IMR-90 (cell line): ENCODE data around the gene GSTT2B. TPM values are rescaled to one million over a fixed set of nuclear protein-coding genes. Genes with fewer than 3 reads are reported as not detected.

Experiments
- ATAC-seq: fragments of 200-7000 bp; cut with Tn5 transposase; 2 replicates; pipeline ENCODE4 v1.9.1; 2020; ENCODE audit warnings: low read depth, mild to moderate bottlenecking, moderate library complexity
- BruUV-seq: library from RNA; stranded (reverse); fragments of 400-500 nt; replicated peaks from 2 replicates; lab custom pipeline; 2021; lab: Mats Ljungman, UMichigan
- CTCF ChIA-PET: fragments of 300-600 bp; formaldehyde crosslinking; extraction: SDS; loops from one replicate; lab custom pipeline; 2021; ENCODE audit warnings: antibody characterized with exemption; lab: Yijun Ruan, JAX
- POLR2A ChIA-PET: fragments of 300-600 bp; sonication (Branson Sonifier 250); formaldehyde crosslinking; loops from one replicate; lab custom pipeline; 2022; ENCODE audit warnings: antibody characterized with exemption; ENCODE audit not compliant: unreplicated experiment; lab: Charles Lee
- DNase-seq: peaks from one replicate; pipeline ENCODE4 v3.0.0; 2013
- H2AFZ ChIP-seq: replicated peaks from 2 replicates; pipeline ENCODE3; 2013; ENCODE audit warnings: low read length, mild to moderate bottlenecking; ENCODE audit not compliant: poor library complexity
- H2AK5ac ChIP-seq: 2 replicates; pipeline ENCODE4 v1.6.1; 2013; ENCODE audit warnings: low read depth, low read length, inconsistent platforms
- H2AK9ac ChIP-seq: replicated peaks from 2 replicates; pipeline ENCODE3; 2013; ENCODE audit warnings: mild to moderate bottlenecking, low read depth, low read length, moderate library complexity; ENCODE audit not compliant: poor library complexity
- H2BK120ac ChIP-seq: 2 replicates; pipeline ENCODE4 v1.6.1; 2013; ENCODE audit warnings: low read depth, low read length, inconsistent platforms
- H2BK15ac ChIP-seq: 3 replicates; pipeline ENCODE4 v1.6.1; 2013; ENCODE audit warnings: low read depth, low read length, inconsistent platforms
- H2BK20ac ChIP-seq: 2 replicates; pipeline ENCODE4 v1.6.1; 2013; ENCODE audit warnings: low read depth, mild to moderate bottlenecking, inconsistent platforms, low read length, moderate library complexity
- H2BK5ac ChIP-seq: 2 replicates; pipeline ENCODE4 v1.6.1; 2013; ENCODE audit warnings: mild to moderate bottlenecking, low read depth, low read length, inconsistent platforms; ENCODE audit not compliant: poor library complexity, severe bottlenecking
- H3K14ac ChIP-seq: replicated peaks from 2 replicates; pipeline ENCODE4 v1.6.1; 2013; ENCODE audit warnings: low read depth, low read length, inconsistent platforms
- H3K18ac ChIP-seq: 2 replicates; pipeline ENCODE4 v1.6.1; 2013; ENCODE audit warnings: low read depth, low read length, control low read depth
- H3K23ac ChIP-seq: 2 replicates; pipeline ENCODE4 v1.6.1; 2013; ENCODE audit warnings: low read depth, low read length, inconsistent platforms
- H3K27ac ChIP-seq: 2 replicates; pipeline ENCODE4 v1.5.1; 2013; ENCODE audit warnings: mild to moderate bottlenecking, control low read depth, low read length; ENCODE audit not compliant: insufficient read depth
- H3K27me3 ChIP-seq: 2 replicates; pipeline ENCODE4 v1.6.1; 2013; ENCODE audit warnings: low read length; ENCODE audit not compliant: control insufficient read depth, insufficient read depth
- H3K36me3 ChIP-seq: 2 replicates; pipeline ENCODE4 v1.6.1; 2013; ENCODE audit warnings: low read length, mixed read lengths; ENCODE audit not compliant: control insufficient read depth, insufficient read depth
- H3K4ac ChIP-seq: 2 replicates; pipeline ENCODE4 v1.6.1; 2013; ENCODE audit warnings: low read depth, low read length, inconsistent platforms
- H3K4me1 ChIP-seq: 2 replicates; pipeline ENCODE4 v1.6.1; 2013; ENCODE audit warnings: low read length, mixed read lengths; ENCODE audit not compliant: control insufficient read depth, insufficient read depth
- H3K4me2 ChIP-seq: 2 replicates; pipeline ENCODE4 v1.6.1; 2013; ENCODE audit warnings: low read depth, mild to moderate bottlenecking, control low read depth, low read length, moderate library complexity
- H3K4me3 ChIP-seq: 2 replicates; pipeline ENCODE4 v1.5.1; 2013; ENCODE audit warnings: low read depth, mild to moderate bottlenecking, control low read depth, low read length, moderate library complexity; ENCODE audit not compliant: insufficient read depth
- H3K56ac ChIP-seq: 2 replicates; pipeline ENCODE4 v1.6.1; 2013; ENCODE audit warnings: low read length, inconsistent platforms; ENCODE audit not compliant: insufficient read depth; ENCODE audit errors: extremely low read depth
- H3K79me1 ChIP-seq, 2 experiments: 2 replicates each; pipeline ENCODE4 v1.6.1; 2013; ENCODE audit warnings: low read length in 2 of 2, inconsistent platforms in 1 of 2, low read depth in 1 of 2
- H3K9ac ChIP-seq: 2 replicates; pipeline ENCODE4 v1.6.1; 2013; ENCODE audit warnings: low read depth, low read length, control low read depth
- H3K9me1 ChIP-seq: 2 replicates; pipeline ENCODE4 v1.6.1; 2013; ENCODE audit warnings: low read length, inconsistent platforms; ENCODE audit not compliant: insufficient read depth
- H3K9me3 ChIP-seq: 2 replicates; pipeline ENCODE4 v1.6.1; 2013; ENCODE audit warnings: low read length; ENCODE audit not compliant: control insufficient read depth, insufficient read depth
- H4K20me1 ChIP-seq: 2 replicates; pipeline ENCODE4 v1.6.1; 2013; ENCODE audit warnings: low read length, inconsistent platforms; ENCODE audit not compliant: insufficient read depth
- H4K5ac ChIP-seq: 2 replicates; pipeline ENCODE4 v1.6.1; 2013; ENCODE audit warnings: mild to moderate bottlenecking, low read depth, low read length, control low read depth
- H4K8ac ChIP-seq, 2 experiments: 2 replicates each; pipeline ENCODE4 v1.6.1; 2013; ENCODE audit warnings: low read depth in 2 of 2, low read length in 2 of 2, control low read depth in 1 of 2, inconsistent platforms in 1 of 2
- H4K91ac ChIP-seq: 2 replicates; pipeline ENCODE4 v1.6.1; 2013; ENCODE audit warnings: low read depth, low read length, inconsistent platforms; ENCODE audit not compliant: insufficient read depth
- BHLHE40 ChIP-seq: fragments of 150-350 bp; IDR thresholded peaks from 2 replicates; pipeline ENCODE4 v1.6.1; 2016; ENCODE audit warnings: mild to moderate bottlenecking, low read depth, low read length
- CEBPB ChIP-seq: IDR thresholded peaks from 2 replicates; pipeline ENCODE4 v1.6.1; 2012; ENCODE audit warnings: low read depth, low read length, improper control_type of control experiment
- CHD1 ChIP-seq: IDR thresholded peaks from 2 replicates; pipeline ENCODE4 v1.6.1; 2012; ENCODE audit warnings: low read depth, low read length, improper control_type of control experiment
- ELK1 ChIP-seq: fragments of 150-350 bp; IDR thresholded peaks from 2 replicates; pipeline ENCODE4 v1.6.1; 2016; ENCODE audit warnings: low read depth, mild to moderate bottlenecking, low read length, moderate library complexity, borderline replicate concordance
- FOS ChIP-seq: fragments of 150-350 bp; IDR thresholded peaks from 2 replicates; pipeline ENCODE4 v1.6.1; 2016; ENCODE audit warnings: low read depth, low read length
- MAFK ChIP-seq: IDR thresholded peaks from 2 replicates; pipeline ENCODE4 v1.6.1; 2012; ENCODE audit warnings: low read depth, low read length, improper control_type of control experiment
- MAZ ChIP-seq: IDR thresholded peaks from 2 replicates; pipeline ENCODE4 v1.6.1; 2012; ENCODE audit warnings: low read depth, mild to moderate bottlenecking, low read length, improper control_type of control experiment, moderate library complexity, borderline replicate concordance
- MXI1 ChIP-seq: IDR thresholded peaks from 2 replicates; pipeline ENCODE4 v1.6.1; 2012; ENCODE audit warnings: low read depth, mild to moderate bottlenecking, low read length, moderate library complexity, borderline replicate concordance
- POLR2A ChIP-seq: IDR thresholded peaks from 2 replicates; pipeline ENCODE4 v1.6.1; 2012; ENCODE audit warnings: mild to moderate bottlenecking, low read depth, low read length
- RAD21 ChIP-seq: IDR thresholded peaks from 2 replicates; pipeline ENCODE4 v1.6.1; 2012; ENCODE audit warnings: low read length, improper control_type of control experiment
- RCOR1 ChIP-seq: IDR thresholded peaks from 2 replicates; pipeline ENCODE4 v1.6.1; 2012; ENCODE audit warnings: mild to moderate bottlenecking, low read length, improper control_type of control experiment; ENCODE audit not compliant: insufficient replicate concordance
- RFX5 ChIP-seq: IDR thresholded peaks from 2 replicates; pipeline ENCODE4 v1.8.0; 2012; ENCODE audit warnings: low read depth, mild to moderate bottlenecking, low read length, moderate library complexity
- SMC3 ChIP-seq: fragments of 150-350 bp; IDR thresholded peaks from 2 replicates; pipeline ENCODE4 v1.6.1; 2016; ENCODE audit warnings: low read depth, mild to moderate bottlenecking, antibody characterized with exemption, low read length, moderate library complexity
- USF2 ChIP-seq: fragments of 150-350 bp; IDR thresholded peaks from 2 replicates; pipeline ENCODE4 v1.6.1; 2017; ENCODE audit warnings: mild to moderate bottlenecking, antibody characterized with exemption, low read length, low read depth
- WGBS, 2 experiments: methylation state at CpG; one replicate each; pipeline versions ENCODE4 v1.1.5 to v1.1.7; 2013; ENCODE audit warnings: missing lambda C conversion rate in 2 of 2; ENCODE audit not compliant: insufficient read length in 1 of 2; ENCODE audit errors: extremely low coverage in 2 of 2; 5-methylcytosine and 5-hydroxymethylcytosine counted together
- dilution Hi-C: fragments of 300-500 bp; cut with HindIII; formaldehyde crosslinking; loops from one replicate; pipeline ENCODE4 v1.14.3; 2018; ENCODE audit warnings: low sequenced_read_pairs; ENCODE audit not compliant: unreplicated experiment
- in situ Hi-C: fragments of 300-500 bp; cut with MboI; formaldehyde crosslinking; loops from 3 replicates; pipeline ENCODE4 v1.14.3; 2019; ENCODE audit warnings: low sequenced_read_pairs, inconsistent platforms, mixed read lengths
- intact Hi-C: fragments of 100-400 bp; cut with micrococcal nuclease; formaldehyde crosslinking; loops from 2 replicates; pipeline ENCODE4 v1.10.0; 2022
- polyA plus RNA-seq, 3 experiments: library from polyadenylated mRNA; depleted of rRNA; stranded (reverse); fragments of >200 nt; gene quantifications; 2 replicates each; pipeline ENCODE4 v1.2.3, GENCODE V29; 2012; ENCODE audit warnings: low replicate concordance in 1 of 3
- total RNA-seq: library from RNA; depleted of rRNA; stranded (reverse); fragments of >200 nt; gene quantifications from 2 replicates; pipeline ENCODE4 v1.2.3, GENCODE V29; 2012

The GSTT2B gene
- total and polyA plus RNA-seq, 2 of the 4 experiments (the other 2 are of a cell fraction): 15.1 to 77.0 TPM

DNA sequence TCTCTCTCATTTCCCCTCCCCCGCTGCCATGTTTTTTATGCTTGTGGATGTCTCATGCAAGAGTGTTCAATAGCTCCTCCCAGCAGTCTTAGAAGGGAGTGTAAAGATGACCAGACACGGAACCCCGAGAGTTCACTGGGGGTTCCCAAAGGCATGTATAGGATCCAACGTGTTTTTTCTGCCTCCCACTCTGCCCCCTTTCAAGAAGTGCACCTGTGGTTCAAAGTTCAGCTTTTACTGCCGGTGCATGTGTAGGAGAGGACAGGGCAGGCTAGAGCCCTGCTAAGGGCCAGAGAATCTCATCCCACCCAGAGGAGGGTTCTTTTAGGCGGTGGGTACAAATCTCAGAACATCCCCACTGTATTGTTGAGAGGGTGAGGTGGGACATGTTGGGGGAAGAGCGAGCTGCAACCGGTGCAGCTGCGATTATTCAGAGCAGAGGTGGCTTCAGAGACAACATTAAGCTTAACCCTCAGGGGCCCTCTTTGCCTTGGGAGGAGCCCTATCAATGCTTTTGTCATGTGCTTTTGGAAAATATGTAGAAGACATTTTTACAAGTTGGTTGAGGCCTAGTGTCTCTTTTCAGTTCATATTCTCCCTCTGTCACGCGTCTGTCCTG, 52.3 kb downstream of the GSTT2B start:
- Histone ChIP-seq H3K4ac (no peak overlapping the region), H3K4me2 (no peak overlapping the region), H3K9me1 (no peaks in the 10 kb centered on the region; the same call in 1 of the 2 replicates), H3K23ac (no peak overlapping the region), H2AK5ac (no peak overlapping the region), H2AFZ (peak overlapping the region; percentile 1), H4K5ac (peak overlapping the region; percentile 90), H3K56ac (0 out of 2 replicates have a peak overlapping the region, but pooled peaks have one; percentile 3), H2AK9ac (no peak overlapping the region), H3K79me1 (peaks cover 0 to 8% of the 10 kb centered on the region in 2 experiments; a peak in 2 of 4 replicates), H3K4me3 (no peak overlapping the region), H4K8ac (peak overlapping the region; percentile 74 to 82; a peak in 2 of 4 replicates), H4K20me1 (no peaks in the 10 kb centered on the region), H4K91ac (no peak overlapping the region), H2BK120ac (no peak overlapping the region), H3K27me3 (no peaks in the 10 kb centered on the region), H2BK15ac (no peak overlapping the region), H3K14ac (no peak overlapping the region), H3K9me3 (no peaks in the 10 kb centered on the region), H3K4me1 (peaks cover 5% of the 10 kb centered on the region; the same call in 1 of the 2 replicates), H2BK5ac (no peak overlapping the region), H3K27ac (peak overlapping the region; percentile 16; the same call in 1 of the 2 replicates), H3K18ac (no peak overlapping the region), H3K36me3 (no peaks in the 10 kb centered on the region), H3K9ac (no peak overlapping the region), H2BK20ac (no peak overlapping the region)
- in situ Hi-C loops: no loop called here
- CTCF ChIA-PET: interaction anchor here (0.6 kb wide), 1 partner anchor 677 kb away, joined by 3 read pairs; no protein-coding TSS in a partner anchor
- POLR2A ChIA-PET: no interaction called here
- dilution Hi-C loops: no loop called here
- ATAC-seq (no peak), DNase-seq (no peak)
- no TSS peak for BruUV-seq
- 85% methylated on average over 5 of the region's 11 CpGs; no CpG with 5 or more reads in 1 of the 2 experiments for WGBS, 2 experiments
- intact Hi-C loops: no loop called here
- TF ChIP-seq MXI1: no peak
- TF ChIP-seq USF2: no peak
- no peak for TF ChIP-seq RFX5
- TF ChIP-seq RAD21: no peak
- no peak for TF ChIP-seq CHD1
- no peak for TF ChIP-seq POLR2A
- no peak for TF ChIP-seq BHLHE40
- TF ChIP-seq MAFK: no peak
- no peak for TF ChIP-seq CEBPB
- no peak for TF ChIP-seq FOS
- TF ChIP-seq ELK1: no peak
- TF ChIP-seq RCOR1: no peak
- no peak for TF ChIP-seq MAZ
- no peak for TF ChIP-seq SMC3
